AG08396 (cell line): Measurements from ENCODE around the gene PHTF1.
"Not testable (repeated sequence)": the region's sequence is repeated elsewhere in the genome, so short reads cannot be mapped to it uniquely, and the experiment has no call there.

ENCODE experiments used
- DNase-seq: peaks from one replicate; pipeline ENCODE4 v3.0.0; 2012; ENCODE audit warnings: low spot score, mixed read lengths

Gene PHTF1

GRCh38 chr1:113718621-113719020 lies 40.7 kb downstream of the PHTF1 start:
- DNase-seq: not testable (repeated sequence)

GRCh38 chr1:113717506-113717905 lies 41.8 kb downstream of the PHTF1 start:
- DNase-seq: not testable (repeated sequence)

GRCh38 chr1:113714606-113715269 lies 44.5 kb downstream of the PHTF1 start:
- DNase-seq: no peak

GRCh38 chr1:113701429-113701828 lies 57.9 kb downstream of the PHTF1 start:
- DNase-seq: no peak

GRCh38 chr1:113694910-113695309 lies 64.4 kb downstream of the PHTF1 start:
- DNase-seq: no peak

GRCh38 chr1:113692824-113693431 lies 66.4 kb downstream of the PHTF1 start:
- DNase-seq: no peak

- DNase-seq: no peak
Measured at GRCh38 chr1:113692342-113692741, 66.9 kb downstream of the PHTF1 start.

GRCh38 chr1:113691184-113691583 lies 68.1 kb downstream of the PHTF1 start:
- DNase-seq: no peak

GRCh38 chr1:113686891-113687618 lies 72.2 kb downstream of the PHTF1 start:
- peak; percentile 23 for DNase-seq

GRCh38 chr1:113684153-113684541 lies 75.1 kb downstream of the PHTF1 start:
- peak; percentile 55 for DNase-seq

- no peak for DNase-seq
Measured at GRCh38 chr1:113683384-113684152, 75.7 kb downstream of the PHTF1 start.

- DNase-seq: no peak
Measured at GRCh38 chr1:113681596-113682337, 77.5 kb downstream of the PHTF1 start.

GRCh38 chr1:113678159-113678469 lies 81.2 kb downstream of the PHTF1 start:
- DNase-seq: no peak

- DNase-seq: peak; percentile 40
Measured at GRCh38 chr1:113677250-113678158, 81.8 kb downstream of the PHTF1 start.

GRCh38 chr1:113676524-113676923 lies 82.8 kb downstream of the PHTF1 start:
- DNase-seq: no peak

GRCh38 chr1:113675302-113675701 lies 84.0 kb downstream of the PHTF1 start:
- DNase-seq: no peak

GRCh38 chr1:113674591-113674990 lies 84.7 kb downstream of the PHTF1 start:
- no peak for DNase-seq

GRCh38 chr1:113672491-113672890 lies 86.8 kb downstream of the PHTF1 start:
- DNase-seq: no peak

- no peak for DNase-seq
Measured at GRCh38 chr1:113670650-113671049, 88.6 kb downstream of the PHTF1 start.

- DNase-seq: no peak
Measured at GRCh38 chr1:113669988-113670387, 89.3 kb downstream of the PHTF1 start.

- no peak for DNase-seq
Measured at GRCh38 chr1:113666126-113666525, 93.2 kb downstream of the PHTF1 start.
